PFSK-1 (cell line): ENCODE measurements around the gene ZNF827.

Experiments
- FOXP2 ChIP-seq: optimal IDR thresholded peaks from 2 replicates; pipeline ENCODE3; 2011; ENCODE audit warnings: borderline replicate concordance, control low read depth, inconsistent platforms; ENCODE audit not compliant: insufficient read depth; ENCODE audit errors: extremely low read length, extremely low read depth
- POLR2AphosphoS5 ChIP-seq: IDR thresholded peaks from 2 replicates; pipeline ENCODE4 v1.6.1; 2012; ENCODE audit warnings: low read depth, mild to moderate bottlenecking, control low read depth, low read length, moderate library complexity
- REST ChIP-seq, 2 experiments: IDR thresholded peaks; 2 replicates each; pipeline versions ENCODE4 v1.6.1 to v1.8.0; 2011 to 2012; ENCODE audit warnings: low read depth in 2 of 2, low read length in 2 of 2, control low read depth in 1 of 2, inconsistent platforms in 1 of 2, mild to moderate bottlenecking in 1 of 2, moderate library complexity in 1 of 2; ENCODE audit not compliant: insufficient read depth in 1 of 2
- SIN3A ChIP-seq: IDR thresholded peaks from 2 replicates; pipeline ENCODE4 v1.6.1; 2012; ENCODE audit warnings: mild to moderate bottlenecking, low read length, moderate library complexity, borderline replicate concordance; ENCODE audit not compliant: insufficient read depth
- TAF1 ChIP-seq: IDR thresholded peaks from 2 replicates; pipeline ENCODE4 v1.6.1; 2012; ENCODE audit warnings: low read length, control low read depth, borderline replicate concordance; ENCODE audit not compliant: insufficient read depth

The ZNF827 gene

GRCh38 chr4:145819101-145819852, 119.3 kb downstream of the ZNF827 start:
- no peak for TF ChIP-seq REST (IDR thresholded peaks at IDR 0.05; ENCODE audit: insufficient read depth in 1 of 2, low read depth in 2 of 2, low read length in 2 of 2)
- no peak for TF ChIP-seq TAF1
- TF ChIP-seq SIN3A: no peak
- no peak for TF ChIP-seq FOXP2
- TF ChIP-seq POLR2AphosphoS5: no peak

- TF ChIP-seq TAF1 (no peak), SIN3A (no peak), POLR2AphosphoS5 (no peak), FOXP2 (no peak), REST (IDR thresholded peaks at IDR 0.05; ENCODE audit: insufficient read depth in 1 of 2, low read depth in 2 of 2, low read length in 2 of 2) (no peak)
Measured at GRCh38 chr4:145818011-145818410, 120.6 kb downstream of the ZNF827 start.

GRCh38 chr4:145816091-145816490, 122.5 kb downstream of the ZNF827 start:
- no peak for TF ChIP-seq SIN3A

GRCh38 chr4:145815626-145816025, 123.0 kb downstream of the ZNF827 start:
- TF ChIP-seq FOXP2 (no peak), REST (IDR thresholded peaks at IDR 0.05; ENCODE audit: insufficient read depth in 1 of 2, low read depth in 2 of 2, low read length in 2 of 2) (no peak), POLR2AphosphoS5 (no peak), TAF1 (no peak), SIN3A (no peak)

GRCh38 chr4:145815027-145815612, 123.5 kb downstream of the ZNF827 start:
- TF ChIP-seq SIN3A (no peak), REST (IDR thresholded peaks at IDR 0.05; ENCODE audit: insufficient read depth in 1 of 2, low read depth in 2 of 2, low read length in 2 of 2) (no peak), POLR2AphosphoS5 (no peak), TAF1 (no peak), FOXP2 (no peak)
